IMR-90 (cell line): ENCODE measurements around the gene NME7. TPM values are rescaled to one million over a fixed set of nuclear protein-coding genes. Genes with fewer than 3 reads are reported as not detected.

Source experiments
- ATAC-seq: fragments of 200-7000 bp; cut with Tn5 transposase; 2 replicates; pipeline ENCODE4 v1.9.1; 2020; ENCODE audit warnings: low read depth, mild to moderate bottlenecking, moderate library complexity
- BruUV-seq: library from RNA; stranded (reverse); fragments of 400-500 nt; replicated peaks from 2 replicates; lab custom pipeline; 2021; lab: Mats Ljungman, UMichigan
- CTCF ChIA-PET: fragments of 300-600 bp; formaldehyde crosslinking; extraction: SDS; loops from one replicate; lab custom pipeline; 2021; ENCODE audit warnings: antibody characterized with exemption; lab: Yijun Ruan, JAX
- POLR2A ChIA-PET: fragments of 300-600 bp; sonication (Branson Sonifier 250); formaldehyde crosslinking; loops from one replicate; lab custom pipeline; 2022; ENCODE audit warnings: antibody characterized with exemption; ENCODE audit not compliant: unreplicated experiment; lab: Charles Lee
- DNase-seq: peaks from one replicate; pipeline ENCODE4 v3.0.0; 2013
- H2AFZ ChIP-seq: replicated peaks from 2 replicates; pipeline ENCODE3; 2013; ENCODE audit warnings: low read length, mild to moderate bottlenecking; ENCODE audit not compliant: poor library complexity
- H2AK5ac ChIP-seq: 2 replicates; pipeline ENCODE4 v1.6.1; 2013; ENCODE audit warnings: low read depth, low read length, inconsistent platforms
- H2AK9ac ChIP-seq: replicated peaks from 2 replicates; pipeline ENCODE3; 2013; ENCODE audit warnings: mild to moderate bottlenecking, low read depth, low read length, moderate library complexity; ENCODE audit not compliant: poor library complexity
- H2BK120ac ChIP-seq: 2 replicates; pipeline ENCODE4 v1.6.1; 2013; ENCODE audit warnings: low read depth, low read length, inconsistent platforms
- H2BK15ac ChIP-seq: 3 replicates; pipeline ENCODE4 v1.6.1; 2013; ENCODE audit warnings: low read depth, low read length, inconsistent platforms
- H2BK20ac ChIP-seq: 2 replicates; pipeline ENCODE4 v1.6.1; 2013; ENCODE audit warnings: low read depth, mild to moderate bottlenecking, inconsistent platforms, low read length, moderate library complexity
- H2BK5ac ChIP-seq: 2 replicates; pipeline ENCODE4 v1.6.1; 2013; ENCODE audit warnings: mild to moderate bottlenecking, low read depth, low read length, inconsistent platforms; ENCODE audit not compliant: poor library complexity, severe bottlenecking
- H3K14ac ChIP-seq: replicated peaks from 2 replicates; pipeline ENCODE4 v1.6.1; 2013; ENCODE audit warnings: low read depth, low read length, inconsistent platforms
- H3K18ac ChIP-seq: 2 replicates; pipeline ENCODE4 v1.6.1; 2013; ENCODE audit warnings: low read depth, low read length, control low read depth
- H3K23ac ChIP-seq: 2 replicates; pipeline ENCODE4 v1.6.1; 2013; ENCODE audit warnings: low read depth, low read length, inconsistent platforms
- H3K27ac ChIP-seq: 2 replicates; pipeline ENCODE4 v1.5.1; 2013; ENCODE audit warnings: mild to moderate bottlenecking, control low read depth, low read length; ENCODE audit not compliant: insufficient read depth
- H3K27me3 ChIP-seq: 2 replicates; pipeline ENCODE4 v1.6.1; 2013; ENCODE audit warnings: low read length; ENCODE audit not compliant: control insufficient read depth, insufficient read depth
- H3K36me3 ChIP-seq: 2 replicates; pipeline ENCODE4 v1.6.1; 2013; ENCODE audit warnings: low read length, mixed read lengths; ENCODE audit not compliant: control insufficient read depth, insufficient read depth
- H3K4ac ChIP-seq: 2 replicates; pipeline ENCODE4 v1.6.1; 2013; ENCODE audit warnings: low read depth, low read length, inconsistent platforms
- H3K4me1 ChIP-seq: 2 replicates; pipeline ENCODE4 v1.6.1; 2013; ENCODE audit warnings: low read length, mixed read lengths; ENCODE audit not compliant: control insufficient read depth, insufficient read depth
- H3K4me2 ChIP-seq: 2 replicates; pipeline ENCODE4 v1.6.1; 2013; ENCODE audit warnings: low read depth, mild to moderate bottlenecking, control low read depth, low read length, moderate library complexity
- H3K4me3 ChIP-seq: 2 replicates; pipeline ENCODE4 v1.5.1; 2013; ENCODE audit warnings: low read depth, mild to moderate bottlenecking, control low read depth, low read length, moderate library complexity; ENCODE audit not compliant: insufficient read depth
- H3K56ac ChIP-seq: 2 replicates; pipeline ENCODE4 v1.6.1; 2013; ENCODE audit warnings: low read length, inconsistent platforms; ENCODE audit not compliant: insufficient read depth; ENCODE audit errors: extremely low read depth
- H3K79me1 ChIP-seq, 2 experiments: 2 replicates each; pipeline ENCODE4 v1.6.1; 2013; ENCODE audit warnings: low read length in 2 of 2, inconsistent platforms in 1 of 2, low read depth in 1 of 2
- H3K9ac ChIP-seq: 2 replicates; pipeline ENCODE4 v1.6.1; 2013; ENCODE audit warnings: low read depth, low read length, control low read depth
- H3K9me1 ChIP-seq: 2 replicates; pipeline ENCODE4 v1.6.1; 2013; ENCODE audit warnings: low read length, inconsistent platforms; ENCODE audit not compliant: insufficient read depth
- H3K9me3 ChIP-seq: 2 replicates; pipeline ENCODE4 v1.6.1; 2013; ENCODE audit warnings: low read length; ENCODE audit not compliant: control insufficient read depth, insufficient read depth
- H4K20me1 ChIP-seq: 2 replicates; pipeline ENCODE4 v1.6.1; 2013; ENCODE audit warnings: low read length, inconsistent platforms; ENCODE audit not compliant: insufficient read depth
- H4K5ac ChIP-seq: 2 replicates; pipeline ENCODE4 v1.6.1; 2013; ENCODE audit warnings: mild to moderate bottlenecking, low read depth, low read length, control low read depth
- H4K8ac ChIP-seq, 2 experiments: 2 replicates each; pipeline ENCODE4 v1.6.1; 2013; ENCODE audit warnings: low read depth in 2 of 2, low read length in 2 of 2, control low read depth in 1 of 2, inconsistent platforms in 1 of 2
- H4K91ac ChIP-seq: 2 replicates; pipeline ENCODE4 v1.6.1; 2013; ENCODE audit warnings: low read depth, low read length, inconsistent platforms; ENCODE audit not compliant: insufficient read depth
- FOS ChIP-seq: fragments of 150-350 bp; IDR thresholded peaks from 2 replicates; pipeline ENCODE4 v1.6.1; 2016; ENCODE audit warnings: low read depth, low read length
- WGBS, 2 experiments: methylation state at CpG; one replicate each; pipeline versions ENCODE4 v1.1.5 to v1.1.7; 2013; ENCODE audit warnings: missing lambda C conversion rate in 2 of 2; ENCODE audit not compliant: insufficient read length in 1 of 2; ENCODE audit errors: extremely low coverage in 2 of 2; 5-methylcytosine and 5-hydroxymethylcytosine counted together
- dilution Hi-C: fragments of 300-500 bp; cut with HindIII; formaldehyde crosslinking; loops from one replicate; pipeline ENCODE4 v1.14.3; 2018; ENCODE audit warnings: low sequenced_read_pairs; ENCODE audit not compliant: unreplicated experiment
- in situ Hi-C: fragments of 300-500 bp; cut with MboI; formaldehyde crosslinking; loops from 3 replicates; pipeline ENCODE4 v1.14.3; 2019; ENCODE audit warnings: low sequenced_read_pairs, inconsistent platforms, mixed read lengths
- intact Hi-C: fragments of 100-400 bp; cut with micrococcal nuclease; formaldehyde crosslinking; loops from 2 replicates; pipeline ENCODE4 v1.10.0; 2022
- polyA plus RNA-seq, 3 experiments: library from polyadenylated mRNA; depleted of rRNA; stranded (reverse); fragments of >200 nt; gene quantifications; 2 replicates each; pipeline ENCODE4 v1.2.3, GENCODE V29; 2012; ENCODE audit warnings: low replicate concordance in 1 of 3
- total RNA-seq: library from RNA; depleted of rRNA; stranded (reverse); fragments of >200 nt; gene quantifications from 2 replicates; pipeline ENCODE4 v1.2.3, GENCODE V29; 2012

NME7 gene
- total and polyA plus RNA-seq, 2 of the 4 experiments (the other 2 are of a cell fraction): 18.3 to 22.4 TPM

- Histone ChIP-seq H4K8ac (no peak overlapping the region), H2AK5ac (no peak overlapping the region), H3K56ac (no peak overlapping the region), H3K9me1 (no peaks in the 10 kb centered on the region), H4K5ac (no peak overlapping the region), H3K27me3 (peaks cover 2% of the 10 kb centered on the region; the same call in 1 of the 2 replicates), H4K20me1 (no peaks in the 10 kb centered on the region), H4K91ac (no peak overlapping the region), H3K4me2 (no peak overlapping the region), H3K79me1 (no peaks in the 10 kb centered on the region), H2BK5ac (no peak overlapping the region), H3K14ac (no peak overlapping the region), H2BK15ac (no peak overlapping the region), H3K9me3 (no peaks in the 10 kb centered on the region), H3K18ac (no peak overlapping the region), H2AFZ (no peak overlapping the region), H3K4me1 (no peaks in the 10 kb centered on the region), H2BK20ac (no peak overlapping the region), H3K36me3 (no peaks in the 10 kb centered on the region), H3K23ac (no peak overlapping the region), H3K27ac (no peak overlapping the region), H3K4ac (no peak overlapping the region), H3K9ac (no peak overlapping the region), H2BK120ac (no peak overlapping the region), H3K4me3 (no peak overlapping the region), H2AK9ac (no peak overlapping the region)
- in situ Hi-C loops (no loop called here), intact Hi-C loops (no loop called here), dilution Hi-C loops (no loop called here)
- no peak for TF ChIP-seq FOS
- BruUV-seq: no TSS peak
- ATAC-seq (no peak), DNase-seq (no peak)
- ChIA-PET POLR2A (no interaction called here), CTCF (no interaction called here)
- WGBS, 2 experiments: no CpG with 5 or more reads among the region's 2 CpGs
Measured at GRCh38 chr1:169089776-169090175, 277.8 kb downstream of the NME7 start.
